HL-60/S4 (cell line): ENCODE measurements around the gene SGPP2.

Experiments used
- in situ Hi-C: fragments of 300-500 bp; cut with MboI; formaldehyde crosslinking; loops from 2 replicates; pipeline ENCODE4 v1.14.3; 2022; ENCODE audit warnings: low sequenced_read_pairs

The SGPP2 gene

DNA sequence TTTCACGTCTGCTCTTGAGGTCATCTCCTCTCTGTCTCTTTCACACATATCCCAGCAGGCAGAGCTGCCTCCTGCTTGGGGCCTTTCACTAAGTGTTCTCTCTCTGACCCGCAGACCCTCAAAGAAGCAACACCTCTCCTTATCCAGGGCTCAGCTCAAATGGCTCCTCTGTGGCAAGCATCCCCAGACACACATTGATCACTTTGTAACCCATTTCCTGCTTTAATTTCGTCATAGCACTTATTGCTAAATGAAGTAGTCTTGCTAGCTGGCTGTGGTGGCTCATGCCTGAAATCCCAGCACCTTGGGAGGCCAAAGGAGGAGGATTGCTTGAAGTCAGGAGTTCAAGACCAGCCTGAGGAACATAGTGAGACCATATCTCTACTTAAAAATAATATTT is 41.4 kb downstream of the SGPP2 start:
- in situ Hi-C loops: no loop called here

DNA sequence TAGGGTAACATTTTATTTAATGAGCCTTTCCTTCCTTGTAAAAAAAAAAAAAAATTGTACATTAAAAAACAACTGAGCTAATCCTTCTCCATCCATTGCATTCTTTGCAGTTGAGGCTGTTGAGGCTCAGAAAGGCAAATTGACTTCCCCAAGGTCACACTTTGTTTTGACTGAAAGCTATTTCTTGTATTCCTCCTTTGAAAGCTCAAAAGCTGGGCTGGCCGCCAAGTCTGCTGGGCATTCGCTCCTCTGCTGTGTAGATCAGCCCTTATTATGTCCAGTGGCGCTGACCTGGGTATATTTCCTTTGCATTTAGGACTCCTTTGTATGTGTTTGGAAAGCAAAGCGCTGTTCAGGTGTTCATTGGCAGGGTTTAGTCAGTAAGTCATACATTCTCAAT is 44.0 kb downstream of the SGPP2 start:
- in situ Hi-C loops: no loop called here

DNA sequence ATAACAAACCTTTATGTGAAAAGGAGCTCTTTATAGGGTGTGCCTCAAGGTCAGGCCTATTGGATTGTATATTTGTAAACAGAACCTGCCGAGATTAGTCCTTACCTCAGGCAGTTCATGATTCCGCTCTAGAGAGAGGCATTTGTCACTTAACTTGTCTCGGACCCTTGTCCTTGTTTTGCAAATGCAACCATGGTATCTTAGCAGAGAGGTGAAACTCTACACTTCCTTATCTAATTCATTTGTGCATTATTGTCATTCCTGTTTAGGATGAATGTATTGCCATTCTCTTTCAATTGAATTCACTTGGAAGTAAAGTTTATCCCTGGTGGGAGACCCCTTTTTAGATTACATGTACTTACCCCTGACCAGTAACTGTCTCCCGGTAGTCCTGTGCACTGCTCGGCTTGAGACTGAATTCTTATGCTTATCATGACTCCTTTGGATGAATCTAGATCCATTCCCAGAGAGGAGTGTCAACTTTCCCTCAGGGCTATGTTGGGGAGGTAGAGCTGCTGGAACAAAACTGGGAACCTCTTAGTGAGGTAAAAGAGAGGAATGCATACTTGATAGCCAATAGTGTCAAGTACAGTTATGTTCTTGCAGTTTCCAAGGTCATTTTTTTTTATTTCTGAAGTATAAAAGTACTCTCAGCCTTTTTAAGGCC is 46.6 kb downstream of the SGPP2 start:
- in situ Hi-C loops: no loop called here

DNA sequence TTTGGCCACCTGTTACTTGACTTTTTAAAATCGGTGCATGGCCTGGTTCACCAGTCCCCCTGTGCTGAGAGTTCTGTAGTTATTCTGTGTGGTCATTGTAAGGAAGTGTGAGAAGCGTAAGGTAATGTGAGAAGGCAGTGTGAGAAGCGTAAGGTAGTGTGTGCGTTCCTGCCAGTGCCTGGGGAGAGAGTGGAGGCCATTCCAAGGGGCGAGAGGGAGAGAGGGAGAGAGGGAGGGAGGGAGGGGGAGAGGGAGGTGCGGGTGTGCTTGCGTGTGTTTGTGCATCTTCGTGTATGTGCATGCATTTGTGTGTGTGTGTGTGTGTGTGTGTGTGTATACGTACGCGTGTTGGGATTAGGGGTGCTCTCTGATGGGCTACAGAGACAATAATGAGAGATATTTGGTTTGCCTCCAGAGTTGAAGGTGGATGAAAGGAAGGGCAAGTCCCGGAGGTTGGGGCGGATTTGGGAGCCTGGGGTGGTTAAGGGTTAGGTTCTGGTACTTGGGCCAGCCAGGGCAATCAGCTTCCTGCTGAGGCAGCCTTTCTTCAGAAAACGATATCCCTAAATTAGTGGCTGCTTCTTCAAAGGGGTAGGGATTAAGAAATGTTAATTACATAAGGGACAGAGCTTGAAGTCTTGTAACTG is 53.7 kb downstream of the SGPP2 start:
- in situ Hi-C loops: no loop called here

DNA sequence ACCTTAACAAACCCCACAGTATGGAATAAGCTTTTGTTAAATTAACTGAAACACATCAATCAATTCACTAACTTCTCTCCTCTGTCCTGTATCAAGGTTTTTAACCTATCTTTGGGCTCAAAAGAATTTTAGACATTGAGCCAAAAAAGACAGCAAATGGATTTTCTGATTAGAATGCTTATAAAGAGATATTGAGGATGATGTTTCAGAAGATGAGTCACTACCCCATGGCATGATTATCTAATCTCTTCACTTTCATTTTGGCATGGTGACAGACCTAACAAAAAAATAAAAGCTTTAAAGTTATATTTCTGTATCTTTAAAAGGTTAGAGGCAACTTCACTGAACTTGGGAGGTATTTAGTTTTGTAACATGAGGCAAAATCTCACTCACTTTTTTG is 55.5 kb downstream of the SGPP2 start:
- in situ Hi-C loops: no loop called here

DNA sequence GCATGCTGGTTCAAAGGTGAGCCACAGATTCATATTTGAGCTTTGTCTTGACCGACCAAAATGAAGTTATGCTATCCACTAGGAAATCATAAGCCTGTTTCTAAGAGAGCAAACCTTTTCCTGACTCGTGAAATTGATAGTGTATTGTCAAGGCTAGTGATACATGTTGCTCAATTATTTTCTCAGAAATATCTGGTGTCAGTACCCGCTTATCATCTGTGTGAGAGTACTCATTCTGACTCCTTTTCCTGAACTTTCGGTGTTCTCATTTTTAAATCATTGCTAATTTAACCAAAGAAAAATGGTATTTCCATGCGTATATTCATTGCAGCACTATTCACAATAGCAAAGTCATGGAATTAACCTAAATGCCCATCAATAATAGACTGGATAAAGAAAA is 56.2 kb downstream of the SGPP2 start:
- in situ Hi-C loops: no loop called here

DNA sequence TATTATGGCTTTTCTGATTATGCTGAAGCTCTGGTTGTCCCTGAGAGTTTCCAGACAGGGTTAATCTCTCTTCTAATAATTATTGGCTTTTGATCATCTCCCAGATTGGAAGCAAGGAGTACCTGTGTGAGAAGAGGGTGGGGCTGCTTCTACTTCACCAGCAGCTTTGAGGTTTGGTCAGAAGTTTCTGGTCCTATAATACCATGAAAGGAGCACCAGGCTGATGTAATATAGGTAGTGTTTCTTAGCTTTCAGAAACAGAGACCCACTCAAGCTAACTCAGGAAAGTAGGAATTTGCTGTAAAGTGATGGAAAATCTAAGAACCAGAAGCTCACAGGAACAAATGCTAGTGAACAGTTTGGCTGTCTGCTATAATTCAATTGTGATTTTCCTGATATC is 57.6 kb downstream of the SGPP2 start:
- in situ Hi-C loops: no loop called here

DNA sequence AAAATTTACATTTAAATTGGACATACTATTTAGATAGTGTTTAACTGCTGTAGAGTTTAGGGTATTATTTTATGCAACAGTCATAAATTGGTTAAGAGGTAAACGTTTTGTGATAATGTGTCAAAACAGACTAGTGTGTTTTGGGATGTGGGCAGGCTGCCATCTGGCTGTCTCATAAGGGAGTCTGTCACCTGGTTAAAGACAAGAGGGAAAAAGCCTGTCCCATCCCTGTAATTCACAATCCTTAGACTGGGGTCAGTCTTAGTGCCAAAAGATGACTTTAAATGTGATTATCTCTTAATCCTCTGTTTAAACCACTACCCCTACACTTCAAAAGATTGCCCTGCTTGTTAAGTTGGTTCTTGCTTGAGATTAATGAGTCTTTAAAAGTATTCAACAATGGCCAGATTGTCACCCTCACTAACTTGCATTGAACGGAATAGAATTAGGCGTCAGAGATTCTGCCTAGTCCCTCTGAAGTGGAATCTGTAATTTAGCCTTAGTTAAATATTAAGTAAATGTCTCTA is 59.2 kb downstream of the SGPP2 start:
- in situ Hi-C loops: no loop called here

DNA sequence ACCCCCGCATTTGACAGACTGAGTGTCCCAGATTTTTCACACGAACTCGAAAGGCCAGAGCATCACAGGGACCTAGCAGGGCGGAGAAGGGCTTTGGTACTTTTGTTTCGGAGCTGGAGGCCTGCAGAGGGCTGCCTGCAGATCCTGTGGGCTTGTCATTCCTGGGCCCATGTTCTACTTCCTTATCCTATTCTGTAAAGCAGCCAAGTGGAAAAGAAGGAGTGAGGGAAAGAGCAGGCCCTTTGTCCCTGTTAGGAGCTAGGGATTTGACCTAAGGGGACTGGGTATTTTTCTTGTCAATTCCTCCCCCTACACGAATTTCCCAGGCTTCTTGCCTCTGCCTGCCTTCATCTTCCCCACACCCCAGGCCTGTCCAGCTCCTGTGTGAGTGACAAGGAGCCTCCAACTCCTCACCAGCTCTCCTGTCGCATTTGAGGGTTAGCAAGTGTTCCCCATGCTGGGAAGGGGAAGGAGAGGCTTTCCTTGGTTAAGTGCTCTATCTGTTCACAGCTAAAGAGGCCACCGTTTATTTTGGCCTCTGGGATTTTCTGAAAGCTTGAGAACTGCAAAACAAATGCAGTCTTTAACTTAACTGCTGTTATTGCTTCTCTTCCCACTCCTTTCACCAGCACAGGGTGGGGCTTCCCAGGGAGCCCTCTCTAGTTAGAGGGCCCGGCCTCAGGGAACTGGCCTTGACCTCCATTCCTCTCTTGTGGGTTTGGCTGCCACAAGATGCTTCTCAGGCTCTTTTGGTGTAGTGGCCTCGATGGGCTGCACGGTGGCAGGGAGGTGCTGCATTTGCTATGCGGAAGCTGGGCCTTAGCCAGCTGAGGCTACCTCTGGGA is 61.2 kb downstream of the SGPP2 start:
- in situ Hi-C loops: no loop called here

DNA sequence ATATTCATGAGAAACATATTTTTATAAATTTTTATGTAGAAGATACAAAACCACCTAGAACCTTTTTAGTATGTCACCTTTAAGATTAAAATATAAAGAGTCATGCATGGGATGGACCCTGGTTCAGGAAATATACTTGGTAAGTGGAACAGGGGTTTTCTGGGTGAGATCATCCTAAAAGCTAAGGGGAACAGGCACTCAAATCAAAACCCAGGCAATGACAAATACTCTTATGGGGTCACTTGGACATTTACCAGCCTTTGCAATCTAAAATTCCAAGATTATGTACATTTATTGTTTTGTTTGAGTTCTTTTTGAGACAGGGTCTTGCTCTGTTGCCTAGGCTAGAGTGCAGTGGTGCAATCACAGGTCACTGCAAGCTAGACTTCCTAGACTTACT is 65.8 kb downstream of the SGPP2 start:
- in situ Hi-C loops: no loop called here

DNA sequence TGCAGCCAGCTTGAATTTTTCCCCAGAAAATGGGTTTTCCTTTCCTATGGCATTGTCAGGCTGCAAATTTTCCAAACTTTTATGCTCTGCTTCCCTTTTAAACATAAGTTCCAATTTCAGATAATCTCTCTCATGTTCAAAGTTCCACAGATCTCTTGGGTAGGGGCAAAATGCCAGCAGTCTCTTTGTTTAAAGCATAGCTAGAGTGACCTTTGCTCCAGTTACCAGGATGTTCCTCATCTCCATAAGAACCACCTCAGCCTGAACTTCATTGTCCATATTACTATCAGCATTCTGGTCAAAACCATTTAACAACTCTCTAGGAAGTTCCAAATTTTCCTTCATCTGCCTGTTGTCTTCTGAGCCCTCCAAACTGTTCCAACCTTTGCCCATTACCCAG is 68.3 kb downstream of the SGPP2 start:
- in situ Hi-C loops: no loop called here

DNA sequence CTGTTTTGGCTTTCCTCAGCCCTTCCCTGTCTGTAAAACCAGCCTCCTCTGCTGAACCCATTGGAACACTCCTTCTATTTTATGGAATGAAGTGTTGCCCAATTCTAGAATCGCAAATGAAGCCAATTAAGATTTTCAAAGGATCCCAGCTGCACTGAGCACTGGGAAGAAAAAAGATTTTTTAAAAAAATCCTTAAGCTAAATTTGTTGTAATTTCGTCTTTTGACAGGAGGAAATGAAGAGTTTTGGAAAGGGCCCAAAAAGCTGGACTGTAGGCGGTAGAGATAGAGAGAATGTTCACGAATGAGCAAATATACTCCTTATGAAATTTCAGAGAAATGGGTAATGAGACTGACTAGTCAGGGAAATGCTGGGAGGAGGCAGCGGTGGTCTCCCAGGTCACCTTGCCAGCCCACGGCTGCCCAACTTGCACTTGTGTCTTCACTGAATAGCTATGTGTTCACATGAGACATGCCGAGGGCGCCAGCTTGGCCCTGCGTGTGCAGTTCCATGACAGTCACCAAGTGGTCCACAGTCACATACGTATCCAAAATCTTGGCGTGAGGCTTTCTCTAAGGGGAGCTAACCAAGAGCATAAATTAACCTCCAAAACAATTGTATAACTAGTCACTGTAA is 69.9 kb downstream of the SGPP2 start:
- in situ Hi-C loops: no loop called here

DNA sequence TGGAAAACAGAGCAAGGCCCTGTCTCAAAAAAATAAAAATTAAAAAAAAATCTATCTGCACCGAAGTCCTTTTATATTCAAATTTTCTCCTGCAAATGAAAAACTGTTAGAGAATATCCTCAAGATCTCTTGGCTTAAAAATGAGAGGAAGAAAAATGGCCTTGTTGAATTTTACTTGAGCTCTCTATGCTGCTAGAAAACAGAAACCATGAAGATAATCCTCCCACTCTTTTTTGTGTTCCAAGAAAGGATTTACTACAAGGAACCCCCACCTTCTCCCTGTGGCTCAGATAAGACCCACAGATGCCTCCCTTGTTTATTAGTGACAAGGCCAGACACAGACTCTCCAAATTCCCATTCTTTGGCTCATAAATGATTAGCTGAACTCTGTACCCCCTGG is 71.0 kb downstream of the SGPP2 start:
- in situ Hi-C loops: no loop called here

DNA sequence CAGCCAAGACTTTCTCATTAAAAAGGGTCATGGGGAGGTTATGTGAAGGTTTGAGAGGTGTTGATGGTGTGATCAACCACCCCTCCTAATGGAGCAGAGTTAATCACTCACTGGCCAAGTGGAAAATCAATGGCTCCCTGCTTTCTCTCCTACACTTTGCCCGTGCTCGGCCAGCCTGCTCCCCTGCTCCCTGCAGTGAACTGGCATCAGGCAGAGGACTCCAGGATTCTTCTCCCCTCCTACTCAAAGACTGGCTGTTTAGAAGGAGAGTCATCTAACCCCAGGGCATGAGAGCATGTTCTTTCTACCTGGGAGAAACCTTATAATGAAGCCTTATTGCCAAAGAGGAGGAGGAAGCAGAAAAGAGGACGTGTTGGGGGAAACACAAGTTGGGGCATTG is 74.9 kb downstream of the SGPP2 start:
- in situ Hi-C loops: no loop called here

DNA sequence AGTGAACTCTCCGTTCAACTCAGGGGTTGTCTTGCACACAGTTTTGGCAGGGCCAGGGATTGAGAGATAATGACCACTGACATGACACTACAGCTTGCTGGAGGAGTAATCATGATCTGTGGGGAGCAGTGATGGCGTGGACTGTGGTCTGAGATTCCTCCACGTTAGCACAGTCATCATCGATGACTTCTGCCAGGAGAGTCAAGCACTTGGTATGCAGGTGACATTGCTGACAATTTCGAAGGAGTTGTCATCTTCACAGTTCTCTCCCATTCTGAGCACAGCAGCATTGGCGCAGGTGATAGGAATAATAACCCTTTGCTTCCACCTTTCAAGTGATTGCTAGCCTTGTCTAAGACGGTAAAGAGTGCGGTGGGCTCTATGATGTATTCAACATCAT is 79.8 kb downstream of the SGPP2 start:
- in situ Hi-C loops: no loop called here

DNA sequence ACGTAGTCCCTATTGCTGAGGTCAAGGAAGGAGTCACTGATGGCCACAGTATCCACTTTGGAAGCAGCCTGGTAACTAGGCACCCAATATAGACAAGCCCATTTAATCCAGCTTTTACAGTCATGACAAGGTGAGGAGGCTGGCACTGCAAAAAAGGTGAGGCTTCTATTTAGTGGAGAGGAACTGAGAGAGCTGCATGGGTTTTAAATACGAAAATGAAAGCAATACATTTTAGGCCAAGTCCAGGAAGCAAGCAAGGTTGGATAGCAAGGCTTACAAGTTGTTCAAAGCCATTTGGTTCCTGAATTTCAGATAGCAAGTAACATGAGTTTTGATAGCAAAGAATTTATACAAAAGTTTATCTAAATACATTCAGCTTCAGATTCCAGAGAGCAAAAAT is 80.4 kb downstream of the SGPP2 start:
- in situ Hi-C loops: no loop called here

DNA sequence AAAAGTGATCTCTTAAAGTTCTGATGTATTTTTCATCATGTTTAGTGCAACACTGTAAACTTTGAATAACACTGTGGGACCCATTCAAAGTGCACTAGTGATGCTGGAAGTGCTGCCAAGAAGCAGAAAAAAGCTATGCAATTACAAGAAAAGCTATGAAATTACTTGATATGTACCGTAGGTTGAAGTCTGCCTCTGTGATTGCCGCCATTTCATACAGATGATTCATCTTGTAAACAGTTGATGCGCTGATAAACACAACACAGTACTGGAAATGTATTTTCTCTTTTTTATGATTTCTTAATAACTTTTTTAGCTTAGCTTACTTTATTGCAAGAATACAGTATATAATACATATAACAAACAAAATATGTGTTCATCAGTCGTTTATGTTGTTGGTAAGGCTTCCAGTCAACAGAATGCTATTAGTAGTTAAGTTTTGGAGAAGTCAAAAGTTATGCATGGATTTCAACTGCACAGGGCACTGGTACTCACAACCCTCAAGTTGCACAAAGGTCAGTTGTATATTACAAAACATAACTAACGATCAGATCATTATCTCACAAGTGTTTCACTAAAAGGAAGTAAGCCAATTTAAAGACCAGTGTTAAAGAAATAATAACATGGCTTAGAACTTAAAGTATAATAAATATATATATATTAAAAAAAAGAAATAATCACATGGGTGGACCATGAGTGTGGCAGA is 82.0 kb downstream of the SGPP2 start:
- in situ Hi-C loops: no loop called here

DNA sequence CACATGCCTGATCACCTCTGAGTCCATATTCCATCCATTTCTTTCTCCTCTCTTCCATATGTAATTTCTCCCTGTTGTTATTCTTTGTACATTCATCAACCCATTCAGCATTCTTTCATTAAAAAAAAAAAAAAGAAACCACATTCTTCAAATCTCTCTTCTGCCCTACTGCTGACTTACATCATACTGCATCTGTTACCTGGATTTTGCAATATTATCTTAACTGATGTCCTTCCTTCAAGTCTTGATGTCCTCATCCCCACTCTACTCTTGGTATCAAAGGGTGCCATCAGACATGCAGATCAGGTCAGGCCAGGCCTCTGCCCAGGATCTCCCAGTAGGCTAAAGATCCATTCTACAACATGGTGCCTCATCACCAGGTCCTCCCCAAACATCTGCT is 90.6 kb downstream of the SGPP2 start:
- in situ Hi-C loops: no loop called here

DNA sequence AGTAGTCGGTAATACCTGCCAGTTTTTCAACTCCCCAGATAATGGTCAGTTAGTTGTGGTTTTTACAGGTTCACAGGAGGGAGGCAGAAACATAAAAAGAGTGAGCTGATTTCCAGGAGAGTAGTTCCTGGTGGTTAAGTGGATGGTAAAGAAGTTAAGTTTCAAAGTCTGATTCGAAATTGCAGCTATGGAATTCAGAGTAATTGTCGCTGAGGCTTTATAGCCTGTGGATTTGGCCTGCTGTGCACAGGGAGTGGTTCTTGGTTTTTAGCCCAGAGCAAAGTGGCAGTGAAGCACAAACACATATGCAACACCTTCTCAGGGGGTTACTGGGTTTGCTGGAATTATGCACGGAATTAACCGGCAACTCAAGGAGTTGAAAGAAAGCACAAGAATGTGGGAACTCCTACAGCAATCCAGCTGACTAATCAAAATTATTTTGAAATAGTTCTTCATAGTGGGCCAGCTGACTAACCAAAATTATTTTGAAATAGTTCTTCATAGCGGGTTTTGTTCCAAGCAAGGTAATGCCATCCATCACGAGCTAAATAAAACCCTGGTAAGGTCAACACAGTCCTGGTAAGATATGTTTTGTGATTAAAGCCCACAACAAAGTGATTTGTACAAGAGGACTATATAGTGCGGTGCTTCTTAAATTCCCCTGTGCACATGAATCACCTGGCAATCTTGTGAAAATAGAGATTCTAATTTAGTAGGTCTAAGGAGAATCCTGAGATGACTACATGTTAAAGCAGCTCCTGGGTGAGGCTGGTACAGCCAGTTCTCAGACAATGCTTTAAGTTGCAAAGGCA is 94.4 kb downstream of the SGPP2 start:
- in situ Hi-C loops: no loop called here

DNA sequence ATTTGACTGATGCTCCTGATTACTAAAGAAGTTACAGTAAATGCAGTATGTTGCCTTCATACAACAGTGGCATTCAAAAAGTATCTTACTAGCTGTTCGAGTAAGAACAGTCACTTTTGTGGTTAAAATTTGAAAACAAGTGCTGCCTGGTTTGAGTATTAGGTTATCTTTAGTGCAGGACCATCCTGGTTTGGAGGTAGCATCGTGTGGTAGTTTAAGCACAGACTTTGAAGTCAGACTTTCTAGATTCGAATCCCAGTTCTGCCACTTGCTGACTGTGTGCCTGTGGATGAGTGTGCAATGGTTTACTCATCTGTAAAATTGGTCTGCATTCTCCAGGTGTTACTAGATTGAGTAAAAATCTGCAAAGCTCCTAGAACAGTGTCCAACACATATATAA is 96.8 kb downstream of the SGPP2 start:
- in situ Hi-C loops: no loop called here
